ENCODE measurements around the gene SLC8A1.

GRCh38 chr2:40248294-40248693 lies 203.6 kb downstream of the SLC8A1 start:
- TF ChIP-seq, protein P1, sequence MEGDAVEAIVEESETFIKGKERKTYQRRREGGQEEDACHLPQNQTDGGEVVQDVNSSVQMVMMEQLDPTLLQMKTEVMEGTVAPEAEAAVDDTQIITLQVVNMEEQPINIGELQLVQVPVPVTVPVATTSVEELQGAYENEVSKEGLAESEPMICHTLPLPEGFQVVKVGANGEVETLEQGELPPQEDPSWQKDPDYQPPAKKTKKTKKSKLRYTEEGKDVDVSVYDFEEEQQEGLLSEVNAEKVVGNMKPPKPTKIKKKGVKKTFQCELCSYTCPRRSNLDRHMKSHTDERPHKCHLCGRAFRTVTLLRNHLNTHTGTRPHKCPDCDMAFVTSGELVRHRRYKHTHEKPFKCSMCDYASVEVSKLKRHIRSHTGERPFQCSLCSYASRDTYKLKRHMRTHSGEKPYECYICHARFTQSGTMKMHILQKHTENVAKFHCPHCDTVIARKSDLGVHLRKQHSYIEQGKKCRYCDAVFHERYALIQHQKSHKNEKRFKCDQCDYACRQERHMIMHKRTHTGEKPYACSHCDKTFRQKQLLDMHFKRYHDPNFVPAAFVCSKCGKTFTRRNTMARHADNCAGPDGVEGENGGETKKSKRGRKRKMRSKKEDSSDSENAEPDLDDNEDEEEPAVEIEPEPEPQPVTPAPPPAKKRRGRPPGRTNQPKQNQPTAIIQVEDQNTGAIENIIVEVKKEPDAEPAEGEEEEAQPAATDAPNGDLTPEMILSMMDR (IDR thresholded peaks at IDR 0.05; ENCODE audit: low read depth, low read length): no peak
- TF ChIP-seq MYC (IDR thresholded peaks at IDR 0.05; ENCODE audit: low read depth, low read length): no peak
